ENCODE measurements around the gene KRT12. TPM values are rescaled to one million over a fixed set of nuclear protein-coding genes. Genes with fewer than 3 reads are reported as not detected.
"Not testable (repeated sequence)": the region's sequence is repeated elsewhere in the genome, so short reads cannot be mapped to it uniquely, and the experiment has no call there.

The KRT12 gene
- polyA plus RNA-seq, 1 experiment = not detected

DNA sequence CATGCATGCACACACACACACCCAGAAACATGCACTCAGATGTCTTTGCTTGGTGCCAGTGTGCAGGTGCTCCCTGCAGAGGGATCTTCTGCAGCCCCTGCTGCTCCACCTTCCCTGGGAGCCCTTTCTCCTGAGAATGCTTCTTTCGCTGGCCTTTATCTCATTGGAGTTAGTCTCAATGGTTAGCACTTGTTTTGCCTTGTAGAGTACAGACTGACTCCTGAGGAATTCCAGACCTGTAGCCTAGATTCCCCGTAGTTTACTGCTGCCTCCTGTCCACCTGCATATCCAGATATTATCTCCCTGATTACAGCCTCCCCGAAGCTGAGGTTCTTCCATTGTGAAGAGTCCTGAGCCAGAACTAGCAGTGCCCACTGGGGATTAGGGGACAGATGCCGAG lies 3.1 kb upstream of the KRT12 start:
- Histone ChIP-seq H3K27me3 (ENCODE audit: control insufficient read depth, insufficient read depth, low read length) (peaks cover 3% of the 10 kb centered on the region), H3K9me3 (ENCODE audit: control insufficient read depth, insufficient read depth, low read length) (no peaks in the 10 kb centered on the region), H3K27ac (ENCODE audit: low read depth, low read length) (no peak overlapping the region), H3K4me3 (ENCODE audit: low read depth, low read length) (no peak overlapping the region)
- ChIA-PET CTCF (interaction anchor here (0.8 kb wide), 1 partner anchor 254 kb away, joined by 3 read pairs; no protein-coding TSS in a partner anchor), POLR2A (no interaction called here)
- TF ChIP-seq, protein P1, sequence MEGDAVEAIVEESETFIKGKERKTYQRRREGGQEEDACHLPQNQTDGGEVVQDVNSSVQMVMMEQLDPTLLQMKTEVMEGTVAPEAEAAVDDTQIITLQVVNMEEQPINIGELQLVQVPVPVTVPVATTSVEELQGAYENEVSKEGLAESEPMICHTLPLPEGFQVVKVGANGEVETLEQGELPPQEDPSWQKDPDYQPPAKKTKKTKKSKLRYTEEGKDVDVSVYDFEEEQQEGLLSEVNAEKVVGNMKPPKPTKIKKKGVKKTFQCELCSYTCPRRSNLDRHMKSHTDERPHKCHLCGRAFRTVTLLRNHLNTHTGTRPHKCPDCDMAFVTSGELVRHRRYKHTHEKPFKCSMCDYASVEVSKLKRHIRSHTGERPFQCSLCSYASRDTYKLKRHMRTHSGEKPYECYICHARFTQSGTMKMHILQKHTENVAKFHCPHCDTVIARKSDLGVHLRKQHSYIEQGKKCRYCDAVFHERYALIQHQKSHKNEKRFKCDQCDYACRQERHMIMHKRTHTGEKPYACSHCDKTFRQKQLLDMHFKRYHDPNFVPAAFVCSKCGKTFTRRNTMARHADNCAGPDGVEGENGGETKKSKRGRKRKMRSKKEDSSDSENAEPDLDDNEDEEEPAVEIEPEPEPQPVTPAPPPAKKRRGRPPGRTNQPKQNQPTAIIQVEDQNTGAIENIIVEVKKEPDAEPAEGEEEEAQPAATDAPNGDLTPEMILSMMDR (IDR thresholded peaks at IDR 0.05; ENCODE audit: low read depth, low read length) = no peak
- DNase-seq (ENCODE audit: low read depth, low spot score) = no peak

DNA sequence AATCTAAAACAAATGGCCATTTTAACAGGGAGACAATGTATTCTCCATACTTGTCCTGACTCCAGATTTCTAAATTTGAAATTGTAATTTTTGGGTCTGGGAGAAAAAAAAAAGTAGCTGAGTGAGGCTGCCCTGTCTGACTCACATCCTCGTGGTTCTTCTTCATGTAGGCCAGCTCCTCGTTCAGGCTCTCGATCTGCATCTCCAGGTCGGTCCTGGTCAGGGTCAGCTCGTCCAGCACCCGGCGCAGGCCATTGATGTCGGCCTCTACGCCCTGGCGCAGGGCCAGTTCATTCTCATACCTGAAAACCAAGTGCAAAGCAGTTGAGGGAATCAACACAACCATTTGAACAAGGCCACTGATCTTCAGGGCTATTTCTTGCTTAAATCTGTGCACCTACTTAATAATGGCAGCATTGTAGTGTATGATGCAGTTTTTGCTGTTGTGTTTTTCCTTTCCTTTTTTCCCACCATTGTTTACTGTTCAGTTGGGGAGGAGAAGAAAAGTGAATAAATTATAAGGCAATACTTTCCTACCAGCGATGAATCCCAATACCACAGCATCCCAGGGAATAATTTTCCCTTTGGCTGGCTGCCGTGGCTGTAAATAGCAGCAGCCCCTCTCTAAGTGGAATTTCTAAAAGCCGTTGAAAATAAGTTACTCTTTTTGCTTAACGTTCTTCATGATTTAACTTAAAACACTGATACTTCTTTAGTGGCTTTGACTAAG lies 2.2 kb downstream of the KRT12 start:
- POLR2A ChIA-PET = no interaction called here
- H3K27ac ChIP-seq (ENCODE audit: low read depth, low read length) = no peak overlapping the region
- no peak for DNase-seq (ENCODE audit: low read depth, low spot score)
- no peak overlapping the region for H3K4me3 ChIP-seq (ENCODE audit: low read depth, low read length)
- no peaks in the 10 kb centered on the region for H3K27me3 ChIP-seq (ENCODE audit: control insufficient read depth, insufficient read depth, low read length)
- H3K9me3 ChIP-seq (ENCODE audit: control insufficient read depth, insufficient read depth, low read length) = peaks cover 8% of the 10 kb centered on the region; the same call in 1 of the 2 replicates
- CTCF ChIA-PET = interaction anchor here (0.6 kb wide), 1 partner anchor 194 kb away, joined by 3 read pairs; no protein-coding TSS in a partner anchor
- TF ChIP-seq, protein P1 (IDR thresholded peaks at IDR 0.05; ENCODE audit: low read depth, low read length) = no peak

DNA sequence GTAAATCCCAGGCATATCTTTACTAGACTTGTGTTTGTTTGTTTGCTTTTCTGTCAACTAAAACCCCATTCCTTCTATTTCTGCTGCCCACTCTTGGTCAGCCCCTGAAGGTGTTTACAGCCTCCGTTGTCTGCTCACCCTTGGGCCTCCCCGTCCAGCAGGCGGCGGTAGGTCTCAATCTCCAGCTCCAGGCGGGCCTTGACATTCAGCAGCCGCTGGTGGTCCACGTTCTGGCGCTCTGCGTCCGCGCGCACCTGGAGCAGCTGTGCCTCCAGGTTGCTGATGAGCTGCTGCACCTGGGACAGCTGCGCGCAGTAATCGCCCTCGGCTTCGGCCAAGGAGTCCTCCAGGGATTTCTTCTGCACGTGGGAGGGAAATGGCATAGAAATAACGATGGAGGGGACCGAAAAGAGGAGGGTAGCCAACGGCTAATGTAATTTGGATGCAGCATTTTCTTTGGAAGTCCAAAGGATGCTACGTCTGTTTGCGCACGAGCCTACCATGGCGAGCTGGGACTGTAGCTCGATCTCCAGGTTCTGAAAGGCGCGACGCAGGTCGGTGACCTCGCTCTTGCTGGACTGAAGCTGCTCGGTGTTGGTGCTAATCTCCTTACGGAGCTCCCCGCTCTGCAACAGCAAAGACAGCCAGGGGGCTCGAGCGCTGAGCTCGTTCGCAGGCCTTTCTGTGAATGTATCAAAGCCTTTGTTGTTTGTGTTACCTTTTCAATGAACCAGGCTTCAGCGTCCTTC lies 3.9 kb downstream of the KRT12 start:
- H3K9me3 ChIP-seq (ENCODE audit: control insufficient read depth, insufficient read depth, low read length) = peaks cover 8% of the 10 kb centered on the region; the same call in 1 of the 2 replicates
- H3K27ac ChIP-seq (ENCODE audit: low read depth, low read length) = no peak overlapping the region
- DNase-seq (ENCODE audit: low read depth, low spot score) = no peak
- H3K27me3 ChIP-seq (ENCODE audit: control insufficient read depth, insufficient read depth, low read length) = no peaks in the 10 kb centered on the region
- CTCF ChIA-PET = interaction anchor here (0.5 to 9.9 kb wide), 4 partner anchors 244 to 800 kb away, joined by 3 to 162 read pairs (median 5); no protein-coding TSS in a partner anchor
- POLR2A ChIA-PET = no interaction called here
- TF ChIP-seq, protein P1 (IDR thresholded peaks at IDR 0.05; ENCODE audit: low read depth, low read length) = peak; percentile 55
- H3K4me3 ChIP-seq (ENCODE audit: low read depth, low read length) = no peak overlapping the region

DNA sequence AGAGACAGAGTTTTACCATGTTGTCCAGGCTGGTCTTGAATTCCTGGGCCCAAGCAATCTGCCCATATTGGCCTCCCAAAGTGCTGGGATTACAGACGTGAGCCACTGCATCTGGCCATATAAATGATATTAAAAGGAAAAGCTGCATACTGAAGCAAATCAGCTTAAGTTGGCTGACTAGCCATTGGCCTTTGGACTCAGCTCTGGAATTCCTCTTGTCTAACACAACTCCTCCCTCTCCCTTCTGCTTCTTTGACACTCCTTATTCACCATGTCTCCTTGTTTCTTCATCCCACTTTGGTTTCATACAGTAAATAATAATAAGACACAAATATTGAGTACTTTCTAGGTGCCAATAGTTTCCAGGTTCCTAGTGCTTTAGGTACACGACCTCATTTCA lies 7.5 kb downstream of the KRT12 start:
- ChIA-PET POLR2A (no interaction called here), CTCF (interaction anchor here (0.7 to 9.9 kb wide), 7 partner anchors 56 to 807 kb away, joined by 3 to 162 read pairs (median 7); no protein-coding TSS in a partner anchor)
- no peak for DNase-seq (ENCODE audit: low read depth, low spot score)
- H3K27me3 ChIP-seq (ENCODE audit: control insufficient read depth, insufficient read depth, low read length) = no peaks in the 10 kb centered on the region
- TF ChIP-seq, protein P1 (IDR thresholded peaks at IDR 0.05; ENCODE audit: low read depth, low read length) = no peak
- no peak overlapping the region for H3K27ac ChIP-seq (ENCODE audit: low read depth, low read length)
- H3K4me3 ChIP-seq (ENCODE audit: low read depth, low read length) = no peak overlapping the region
- peaks cover 8% of the 10 kb centered on the region; the same call in 1 of the 2 replicates for H3K9me3 ChIP-seq (ENCODE audit: control insufficient read depth, insufficient read depth, low read length)

DNA sequence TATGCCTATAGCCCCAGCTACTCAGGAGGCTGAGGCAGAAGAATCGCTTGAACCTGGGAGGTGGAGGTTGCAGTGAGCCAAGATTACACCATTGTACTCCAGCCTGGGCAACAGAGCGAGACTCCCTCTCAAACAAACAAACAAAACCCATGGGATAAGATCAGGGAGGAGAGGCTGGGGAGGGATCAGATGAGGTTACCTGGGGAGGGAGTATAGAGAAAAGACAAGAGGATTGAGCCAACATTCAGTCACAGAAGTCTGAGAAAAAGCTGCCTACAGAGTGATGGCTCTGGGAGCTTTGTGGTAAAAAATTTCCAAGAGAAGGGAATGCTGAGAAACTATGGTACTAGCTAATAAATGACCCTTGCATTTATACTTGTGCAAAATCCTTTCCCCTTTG lies 8.4 kb downstream of the KRT12 start:
- CTCF ChIA-PET = interaction anchor here (1.2 to 9.9 kb wide), 6 partner anchors 55 to 808 kb away, joined by 4 to 162 read pairs (median 48); no protein-coding TSS in a partner anchor
- H3K27ac ChIP-seq (ENCODE audit: low read depth, low read length); H3K9me3 ChIP-seq (ENCODE audit: control insufficient read depth, insufficient read depth, low read length); DNase-seq (ENCODE audit: low read depth, low spot score); H3K4me3 ChIP-seq (ENCODE audit: low read depth, low read length); H3K27me3 ChIP-seq (ENCODE audit: control insufficient read depth, insufficient read depth, low read length); POLR2A ChIA-PET: not testable (repeated sequence)

Measured in AG04450 (cell line).